PC-9 (cell line): ENCODE results near the gene RGL1.

ENCODE experiments used
- CTCF ChIP-seq: fragments of 200-600 bp; sonication (generic); conservative IDR thresholded peaks from 2 replicates; pipeline ENCODE4 v1.6.1; 2017; ENCODE audit warnings: mixed run types, antibody characterized with exemption, mild to moderate bottlenecking, moderate library complexity
- EZH2 ChIP-seq: fragments of 200-600 bp; sonication (generic); IDR thresholded peaks from 2 replicates; pipeline ENCODE4 v1.8.0; 2017; ENCODE audit warnings: antibody characterized with exemption, low read depth

GRCh38 chr1:183832459-183832858 lies 27.5 kb downstream of the RGL1 start:
- TF ChIP-seq CTCF (no peak), EZH2 (no peak)
